Left renal cortex interstitium (tissue), 4 donors: Measurements from ENCODE around the gene SNAP47. TPM values are rescaled to one million over a fixed set of nuclear protein-coding genes. Genes with fewer than 3 reads are reported as not detected.
A peak's percentile ranks its signal among the peaks of the same experiment; 100 is the strongest.

ENCODE experiments used
- DNase-seq, 4 donors: peaks; one replicate each; pipeline ENCODE4 v3.0.0-alpha.2; 2013; ENCODE audit warnings: low read depth in 4 of 4, low spot score in 2 of 4, missing footprints in 1 of 4
- polyA plus RNA-seq, 4 donors: library from polyadenylated mRNA; unstranded; fragments of 120-200 nt; gene quantifications; one replicate each; pipeline ENCODE4 v1.2.1, GENCODE V29; 2013; ENCODE audit not compliant: insufficient read length in 4 of 4

Gene SNAP47
- polyA plus RNA-seq, 4 donors: 40.0 to 48.3 (median 44.6) TPM

- DNase-seq: no peak
Measured at GRCh38 chr1:227748496-227749182, 13.4 kb downstream of the SNAP47 start.

GRCh38 chr1:227749225-227749624, 14.0 kb downstream of the SNAP47 start:
- DNase-seq: no peak

GRCh38 chr1:227749916-227750710, 14.9 kb downstream of the SNAP47 start:
- no peak for DNase-seq

GRCh38 chr1:227753999-227754711, 18.9 kb downstream of the SNAP47 start:
- no peak for DNase-seq

GRCh38 chr1:227754958-227755357, 19.7 kb downstream of the SNAP47 start:
- DNase-seq: no peak

GRCh38 chr1:227756172-227756959, 21.1 kb downstream of the SNAP47 start:
- DNase-seq: no peak

- no peak for DNase-seq
Measured at GRCh38 chr1:227757781-227758180, 22.5 kb downstream of the SNAP47 start.

- no peak for DNase-seq
Measured at GRCh38 chr1:227758366-227758765, 23.1 kb downstream of the SNAP47 start.

- no peak for DNase-seq
Measured at GRCh38 chr1:227759341-227760300, 24.4 kb downstream of the SNAP47 start.

- DNase-seq: no peak
Measured at GRCh38 chr1:227760377-227760776, 25.1 kb downstream of the SNAP47 start.

GRCh38 chr1:227761621-227762230, 26.5 kb downstream of the SNAP47 start:
- DNase-seq: no peak

GRCh38 chr1:227762231-227762911, 27.1 kb downstream of the SNAP47 start:
- peak in 1 of 4 donors; percentile 58 for DNase-seq

- DNase-seq: no peak
Measured at GRCh38 chr1:227763246-227764018, 28.2 kb downstream of the SNAP47 start.

- DNase-seq: no peak
Measured at GRCh38 chr1:227764019-227764391, 28.8 kb downstream of the SNAP47 start.

- DNase-seq: no peak
Measured at GRCh38 chr1:227765261-227766014, 30.2 kb downstream of the SNAP47 start.

GRCh38 chr1:227766015-227766634, 30.9 kb downstream of the SNAP47 start:
- DNase-seq: no peak
